Keratinocyte (primary cell): ENCODE results near the gene NXT1. TPM values are rescaled to one million over a fixed set of nuclear protein-coding genes. Genes with fewer than 3 reads are reported as not detected.

Source experiments
- DNase-seq: peaks from one replicate; pipeline ENCODE4 v3.0.0-alpha.2; 2011; ENCODE audit warnings: low read depth, missing footprints, low spot score
- FAIRE-seq: peaks from 2 replicates; lab custom pipeline; 2011; peaks lifted over from hg19 to GRCh38; lab: Jason Lieb, UNC
- H2AFZ ChIP-seq: 2 replicates; pipeline ENCODE4 v1.6.0; 2012; ENCODE audit warnings: low read length, control low read depth, inconsistent platforms; ENCODE audit not compliant: control insufficient read depth
- H3K27ac ChIP-seq: 2 replicates; pipeline ENCODE4 v1.5.1; 2011; ENCODE audit warnings: low read length; ENCODE audit not compliant: control insufficient read depth, insufficient read depth
- H3K27me3 ChIP-seq: 3 replicates; pipeline ENCODE4 v1.6.0; 2011; ENCODE audit warnings: low read length; ENCODE audit not compliant: control insufficient read depth, insufficient read depth; ENCODE audit errors: extremely low read depth
- H3K36me3 ChIP-seq, 2 experiments: 2 replicates in 1 of 2; 3 replicates in 1 of 2; pipeline ENCODE4 v1.5.1; 2011; ENCODE audit warnings: low read length in 2 of 2, mild to moderate bottlenecking in 1 of 2; ENCODE audit not compliant: control insufficient read depth in 2 of 2, insufficient read depth in 2 of 2; ENCODE audit errors: extremely low read depth in 1 of 2
- H3K4me1 ChIP-seq: 3 replicates; pipeline ENCODE4 v1.5.1; 2011; ENCODE audit warnings: low read length; ENCODE audit not compliant: control insufficient read depth, insufficient read depth; ENCODE audit errors: extremely low read depth
- H3K4me2 ChIP-seq: 3 replicates; pipeline ENCODE4 v1.6.0; 2011; ENCODE audit warnings: low read depth, low read length; ENCODE audit not compliant: control insufficient read depth, insufficient read depth; ENCODE audit errors: extremely low read depth
- H3K4me3 ChIP-seq, 3 experiments: fragments of 200-600 bp in 1 of 3; sonication (generic) in 1 of 3; 2 replicates in 2 of 3; 3 replicates in 1 of 3; pipeline ENCODE4 v1.5.1; 2011 to 2016; ENCODE audit warnings: low read length in 3 of 3, mild to moderate bottlenecking in 3 of 3, control low read depth in 2 of 3, inconsistent platforms in 1 of 3, low read depth in 1 of 3, mixed read lengths in 1 of 3, mixed run types in 1 of 3, moderate library complexity in 1 of 3; ENCODE audit not compliant: control insufficient read depth in 2 of 3, insufficient read depth in 2 of 3; ENCODE audit errors: extremely low read depth in 1 of 3
- H3K79me2 ChIP-seq: 2 replicates; pipeline ENCODE4 v1.6.0; 2012; ENCODE audit warnings: low read length; ENCODE audit not compliant: control insufficient read depth, insufficient read depth
- H3K9ac ChIP-seq: 3 replicates; pipeline ENCODE4 v1.6.0; 2011; ENCODE audit warnings: low read length; ENCODE audit not compliant: control insufficient read depth, insufficient read depth; ENCODE audit errors: extremely low read depth
- H3K9me1 ChIP-seq: 3 replicates; pipeline ENCODE4 v1.6.0; 2011; ENCODE audit warnings: low read length; ENCODE audit not compliant: control insufficient read depth, insufficient read depth; ENCODE audit errors: extremely low read depth
- H3K9me3 ChIP-seq: 2 replicates; pipeline ENCODE4 v1.5.1; 2012; ENCODE audit warnings: low read depth, low read length; ENCODE audit not compliant: control insufficient read depth
- H4K20me1 ChIP-seq: 3 replicates; pipeline ENCODE4 v1.6.0; 2011; ENCODE audit warnings: low read length; ENCODE audit not compliant: control insufficient read depth, insufficient read depth; ENCODE audit errors: extremely low read depth
- CTCF ChIP-seq, 3 experiments: IDR thresholded peaks in 1 of 3; conservative IDR thresholded peaks in 1 of 3; optimal IDR thresholded peaks in 1 of 3; 2 replicates in 2 of 3; 3 replicates in 1 of 3; pipeline versions ENCODE3 to v1.5.1; 2011; ENCODE audit warnings: low read length in 3 of 3, mild to moderate bottlenecking in 3 of 3, moderate library complexity in 2 of 3, control low read depth in 1 of 3, inconsistent platforms in 1 of 3; ENCODE audit not compliant: insufficient read depth in 2 of 3; ENCODE audit errors: extremely low read depth in 1 of 3
- EZH2 ChIP-seq: IDR thresholded peaks from one replicate; pipeline ENCODE4 v1.6.1; 2012; ENCODE audit warnings: inconsistent platforms, mild to moderate bottlenecking, low read length, moderate library complexity
- dilution Hi-C: fragments of 300-500 bp; cut with MboI; formaldehyde crosslinking; loops from one replicate; pipeline ENCODE4 v1.7.0; 2020; ENCODE audit warnings: low sequenced_read_pairs; ENCODE audit not compliant: extremely low pct_ligation_motif_present
- polyA plus RNA-seq, 5 experiments: library from polyadenylated mRNA; depleted of rRNA in 3 of 5; stranded (reverse) in 3 of 5; stranded (forward) in 1 of 5; unstranded in 1 of 5; fragments of >200 nt; gene quantifications; 1 replicate in 1 of 5; 2 replicates in 3 of 5; 3 replicates in 1 of 5; pipeline versions ENCODE4 v1.2.1 to v1.2.3, GENCODE V29; 2011 to 2012; ENCODE audit warnings: missing spikeins in 2 of 5, low read depth in 1 of 5, low replicate concordance in 1 of 5
- small RNA-seq, 3 experiments: library from RNA; depleted of rRNA; stranded (forward); fragments of <200 nt; gene quantifications; one replicate each; pipeline ENCODE3, GENCODE V24; 2012; ENCODE audit warnings: low read depth in 3 of 3, low replicate concordance in 1 of 3; ENCODE audit not compliant: insufficient read length in 3 of 3

Gene NXT1
- polyA plus RNA-seq, 1 donor (not counting 4 experiments of a cell fraction or from before 2014, with no cell fraction given): 25.8 TPM

GRCh38 chr20:23403751-23404150 is 53.2 kb downstream of the NXT1 start:
- Histone ChIP-seq H3K9me1 (no peaks in the 10 kb centered on the region), H2AFZ (no peak overlapping the region), H3K79me2 (peaks cover 64% of the 10 kb centered on the region), H3K27ac (peak overlapping the region; percentile 28), H4K20me1 (peaks cover 5% of the 10 kb centered on the region), H3K4me3 (no peak overlapping the region), H3K4me2 (peak overlapping the region; percentile 44), H3K9ac (no peak overlapping the region), H3K36me3 (peaks cover 0 to 6% of the 10 kb centered on the region in 2 experiments), H3K9me3 (no peaks in the 10 kb centered on the region), H3K4me1 (peaks cover 10% of the 10 kb centered on the region), H3K27me3 (no peaks in the 10 kb centered on the region)
- DNase-seq (no peak), FAIRE-seq (no peak)
- dilution Hi-C loops: loop anchor here (25.0 kb wide), 1 partner anchor 209 kb away; the partner anchor contains the start of gene CST9
- TF ChIP-seq CTCF (optimal IDR thresholded peaks at IDR 0.05 in 1 of 3, IDR thresholded peaks at IDR 0.05 in 1 of 3, conservative IDR thresholded peaks at IDR 0.05 in 1 of 3; ENCODE audit: extremely low read depth in 1 of 3, insufficient read depth in 2 of 3, low read length in 3 of 3) (no peak), EZH2 (no peak)

- no peak overlapping the region for H3K4me3 ChIP-seq
- H3K4me2 ChIP-seq: peak overlapping the region; percentile 44
- H3K4me1 ChIP-seq: peaks cover 10% of the 10 kb centered on the region
- dilution Hi-C loops: loop anchor here (25.0 kb wide), 1 partner anchor 208 kb away; the partner anchor contains the start of gene CST9
- H3K27me3 ChIP-seq: no peaks in the 10 kb centered on the region
- peaks cover 0 to 4% of the 10 kb centered on the region in 2 experiments for H3K36me3 ChIP-seq
- H3K9me1 ChIP-seq: no peaks in the 10 kb centered on the region
- H3K9me3 ChIP-seq: no peaks in the 10 kb centered on the region
- H4K20me1 ChIP-seq: peaks cover 5% of the 10 kb centered on the region
- H2AFZ ChIP-seq: no peak overlapping the region
- no peak overlapping the region for H3K9ac ChIP-seq
- FAIRE-seq: peak; percentile 94
- no peak for DNase-seq
- H3K27ac ChIP-seq: peak overlapping the region; percentile 28
- H3K79me2 ChIP-seq: peaks cover 69% of the 10 kb centered on the region
- no peak for TF ChIP-seq CTCF (optimal IDR thresholded peaks at IDR 0.05 in 1 of 3, IDR thresholded peaks at IDR 0.05 in 1 of 3, conservative IDR thresholded peaks at IDR 0.05 in 1 of 3; ENCODE audit: extremely low read depth in 1 of 3, insufficient read depth in 2 of 3, low read length in 3 of 3)
- TF ChIP-seq EZH2: no peak
These were observed 53.6 kb downstream of the NXT1 start for GRCh38 chr20:23404196-23404595.

Small RNA genes lying within 50 kb of the gene (small RNA-seq; reads per million reads assigned to genes)
- 0 reads per million in 3 experiments for gene RNA5SP479

Other genes starting within 250 kb of the NXT1 start
- gene GZF1, start 11.4 kb downstream of the NXT1 start, polyA plus RNA-seq: 9.8 to 12.4 TPM (median 11.7 TPM) in 3 replicates
- gene NAPB, start 70.7 kb downstream of the NXT1 start, polyA plus RNA-seq: 3.7 to 11.6 TPM (median 9.5 TPM) in 3 replicates
- not detected in 3 replicates for gene CSTL1, start 88.9 kb downstream of the NXT1 start, polyA plus RNA-seq
- not detected in 3 replicates for gene CST11, start 102.1 kb downstream of the NXT1 start, polyA plus RNA-seq
- not detected in 3 replicates for gene CST8, start 140.3 kb downstream of the NXT1 start, polyA plus RNA-seq
- not detected in 3 replicates for gene CST9L, start 217.7 kb downstream of the NXT1 start, polyA plus RNA-seq